ENCODE measurements around the gene MYOF. TPM values are rescaled to one million over a fixed set of nuclear protein-coding genes. Genes with fewer than 3 reads are reported as not detected.

MYOF gene
- total RNA-seq, 4 donors from 2014 or later = 41.2 to 114 (median 86.9) TPM

DNA sequence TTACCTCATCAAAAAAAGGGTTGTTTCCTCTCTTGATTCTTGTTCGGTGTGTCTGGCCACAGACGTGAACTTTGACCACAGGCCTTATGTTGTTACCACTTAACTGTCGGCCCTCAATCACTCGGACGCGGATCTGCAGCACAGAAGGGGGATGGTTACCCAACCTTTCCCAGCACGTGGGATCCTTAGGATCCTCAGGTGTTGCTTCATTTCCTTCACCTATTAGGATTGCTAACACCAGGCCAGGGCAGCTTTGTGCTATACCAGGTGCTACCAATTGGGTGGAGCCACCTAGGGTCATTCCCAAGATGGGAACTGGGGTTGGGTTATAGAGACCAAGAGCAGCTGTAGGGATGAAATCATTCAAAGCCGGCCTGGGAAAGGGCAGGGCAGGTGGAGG, 73.4 kb downstream of the MYOF start:
- Histone ChIP-seq H3K4me1 (no peaks in the 10 kb centered on the region), H3K27me3 (no peaks in the 10 kb centered on the region), H3K36me3 (no peaks in the 10 kb centered on the region), H3K4me3 (no peak overlapping the region), H3K9me3 (no peaks in the 10 kb centered on the region), H3K27ac (no peak overlapping the region)
- no peak for DNase-seq
- intact Hi-C loops (cut with DNase I; ENCODE audit: low total_unique reads) = no loop called here
- TF ChIP-seq CTCF (IDR thresholded peaks at IDR 0.05) = no peak
- no peak for TF ChIP-seq POLR2A (IDR thresholded peaks at IDR 0.05)

- H3K4me3 ChIP-seq = no peak overlapping the region
- no peak overlapping the region for H3K27ac ChIP-seq
- no peak for DNase-seq
- H3K9me3 ChIP-seq = no peaks in the 10 kb centered on the region
- H3K36me3 ChIP-seq = no peaks in the 10 kb centered on the region
- no peaks in the 10 kb centered on the region for H3K27me3 ChIP-seq
- intact Hi-C loops (cut with DNase I; ENCODE audit: low total_unique reads) = no loop called here
- TF ChIP-seq POLR2A (IDR thresholded peaks at IDR 0.05) (no peak), CTCF (IDR thresholded peaks at IDR 0.05) (no peak)
- H3K4me1 ChIP-seq = no peaks in the 10 kb centered on the region
Measured at GRCh38 chr10:93406364-93407145, 75.6 kb downstream of the MYOF start.

DNA sequence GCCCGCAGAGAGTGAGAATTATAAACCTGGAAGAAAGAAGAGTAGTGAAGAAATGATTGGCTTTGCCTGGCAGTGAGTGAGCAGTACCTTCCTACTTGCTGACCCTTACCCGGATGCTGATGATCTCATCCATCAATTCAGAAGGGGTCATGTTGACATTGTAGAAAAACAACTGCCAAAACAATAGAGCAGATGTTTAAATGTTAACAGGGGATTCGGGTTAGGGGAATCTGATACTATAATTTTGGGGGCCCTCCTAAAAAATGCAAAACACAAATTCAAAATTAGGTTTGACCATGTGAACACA, 78.1 kb downstream of the MYOF start:
- Histone ChIP-seq H3K27me3 (no peaks in the 10 kb centered on the region), H3K4me3 (no peak overlapping the region), H3K36me3 (no peaks in the 10 kb centered on the region), H3K4me1 (no peaks in the 10 kb centered on the region), H3K27ac (no peak overlapping the region), H3K9me3 (no peaks in the 10 kb centered on the region)
- intact Hi-C loops (cut with DNase I; ENCODE audit: low total_unique reads) = no loop called here
- DNase-seq = no peak
- TF ChIP-seq POLR2A (IDR thresholded peaks at IDR 0.05) (no peak), CTCF (IDR thresholded peaks at IDR 0.05) (no peak)

- Histone ChIP-seq H3K36me3 (no peaks in the 10 kb centered on the region), H3K27ac (no peak overlapping the region), H3K4me1 (no peaks in the 10 kb centered on the region), H3K4me3 (no peak overlapping the region), H3K27me3 (no peaks in the 10 kb centered on the region), H3K9me3 (no peaks in the 10 kb centered on the region)
- no peak for DNase-seq
- no peak for TF ChIP-seq POLR2A (IDR thresholded peaks at IDR 0.05)
- TF ChIP-seq CTCF (IDR thresholded peaks at IDR 0.05) = no peak
- intact Hi-C loops (cut with DNase I; ENCODE audit: low total_unique reads) = no loop called here
Measured at GRCh38 chr10:93403152-93404047, 78.7 kb downstream of the MYOF start.

- no peak for DNase-seq
- H3K4me1 ChIP-seq = no peaks in the 10 kb centered on the region
- TF ChIP-seq CTCF (IDR thresholded peaks at IDR 0.05) = no peak
- no peak for TF ChIP-seq POLR2A (IDR thresholded peaks at IDR 0.05)
- H3K27me3 ChIP-seq = no peaks in the 10 kb centered on the region
- no peak overlapping the region for H3K27ac ChIP-seq
- H3K36me3 ChIP-seq = no peaks in the 10 kb centered on the region
- H3K9me3 ChIP-seq = no peaks in the 10 kb centered on the region
- no peak overlapping the region for H3K4me3 ChIP-seq
- intact Hi-C loops (cut with DNase I; ENCODE audit: low total_unique reads) = no loop called here
Measured at GRCh38 chr10:93402192-93402591, 79.9 kb downstream of the MYOF start.
